ENCODE results near the gene KLHL29. TPM values are rescaled to one million over a fixed set of nuclear protein-coding genes. Genes with fewer than 3 reads are reported as not detected.
"Not testable (repeated sequence)": the region's sequence is repeated elsewhere in the genome, so short reads cannot be mapped to it uniquely, and the experiment has no call there.

Gene KLHL29
- total RNA-seq, 1 donor from 2014 or later, result 36.5 TPM

DNA sequence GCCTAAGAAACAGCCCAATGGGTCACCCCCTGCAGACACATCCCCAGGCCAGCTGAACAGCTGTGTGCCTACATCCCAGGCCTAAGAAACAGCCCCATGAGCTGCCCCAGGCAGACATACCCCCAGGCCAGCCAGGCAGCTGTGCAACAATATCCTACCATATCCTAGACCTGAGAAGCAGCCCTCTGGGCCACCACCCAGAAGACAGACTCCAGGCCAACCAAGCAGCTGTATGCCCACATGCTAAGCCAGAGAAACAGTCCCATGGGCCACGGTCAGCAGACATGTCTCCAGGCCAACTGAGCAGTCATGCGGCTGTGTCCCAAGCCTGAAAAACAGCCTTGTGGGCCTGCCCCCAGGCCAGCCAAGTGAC is 336.5 kb downstream of the KLHL29 start:
- no peak for DNase-seq
- Mint-ChIP-seq H3K4me3 (ENCODE audit: unreplicated experiment) (no peak overlapping the region), H3K9me3 (ENCODE audit: unreplicated experiment) (peaks cover 33% of the 10 kb centered on the region), H3K27ac (ENCODE audit: unreplicated experiment) (no peak overlapping the region), H3K27me3 (ENCODE audit: unreplicated experiment) (peaks cover 7% of the 10 kb centered on the region), H3K36me3 (ENCODE audit: unreplicated experiment) (peaks cover 44% of the 10 kb centered on the region), H3K4me1 (ENCODE audit: low read depth, unreplicated experiment) (peaks cover 4% of the 10 kb centered on the region)
- no peak for TF ChIP-seq CTCF (IDR thresholded peaks at IDR 0.05; ENCODE audit: partially characterized antibody, unreplicated experiment)

DNA sequence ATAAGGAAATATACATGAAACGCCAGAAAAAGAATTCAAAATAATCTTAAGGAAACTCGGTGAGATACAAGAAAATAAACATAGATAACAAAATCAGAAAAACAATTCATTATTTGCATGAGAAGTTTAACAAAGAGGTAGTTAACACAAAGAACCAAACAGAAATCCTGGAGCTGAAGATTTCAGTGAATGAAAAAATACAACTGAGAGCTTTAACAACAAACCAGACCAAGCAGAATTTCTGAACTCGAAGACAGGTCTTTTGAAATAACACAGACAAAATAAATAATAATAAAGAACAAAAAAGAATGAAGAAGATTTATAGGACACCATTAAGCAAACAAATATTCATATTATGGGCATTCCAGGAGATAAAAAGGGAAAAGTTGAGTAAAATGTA is 337.3 kb downstream of the KLHL29 start:
- DNase-seq, result no peak
- Mint-ChIP-seq H3K36me3 (ENCODE audit: unreplicated experiment) (peaks cover 44% of the 10 kb centered on the region), H3K4me1 (ENCODE audit: low read depth, unreplicated experiment) (peaks cover 4% of the 10 kb centered on the region), H3K27me3 (ENCODE audit: unreplicated experiment) (peaks cover 6% of the 10 kb centered on the region), H3K4me3 (ENCODE audit: unreplicated experiment) (no peak overlapping the region), H3K27ac (ENCODE audit: unreplicated experiment) (no peak overlapping the region), H3K9me3 (ENCODE audit: unreplicated experiment) (peaks cover 30% of the 10 kb centered on the region)
- no peak for TF ChIP-seq CTCF (IDR thresholded peaks at IDR 0.05; ENCODE audit: partially characterized antibody, unreplicated experiment)

- H3K4me1 Mint-ChIP-seq (ENCODE audit: low read depth, unreplicated experiment); H3K27me3 Mint-ChIP-seq (ENCODE audit: unreplicated experiment); DNase-seq; H3K4me3 Mint-ChIP-seq (ENCODE audit: unreplicated experiment); H3K27ac Mint-ChIP-seq (ENCODE audit: unreplicated experiment): not testable (repeated sequence)
- Mint-ChIP-seq H3K36me3 (ENCODE audit: unreplicated experiment) (peaks cover 44% of the 10 kb centered on the region), H3K9me3 (ENCODE audit: unreplicated experiment) (peaks cover 30% of the 10 kb centered on the region)
These were observed 338.1 kb downstream of the KLHL29 start for GRCh38 chr2:23723029-23723428.

DNA sequence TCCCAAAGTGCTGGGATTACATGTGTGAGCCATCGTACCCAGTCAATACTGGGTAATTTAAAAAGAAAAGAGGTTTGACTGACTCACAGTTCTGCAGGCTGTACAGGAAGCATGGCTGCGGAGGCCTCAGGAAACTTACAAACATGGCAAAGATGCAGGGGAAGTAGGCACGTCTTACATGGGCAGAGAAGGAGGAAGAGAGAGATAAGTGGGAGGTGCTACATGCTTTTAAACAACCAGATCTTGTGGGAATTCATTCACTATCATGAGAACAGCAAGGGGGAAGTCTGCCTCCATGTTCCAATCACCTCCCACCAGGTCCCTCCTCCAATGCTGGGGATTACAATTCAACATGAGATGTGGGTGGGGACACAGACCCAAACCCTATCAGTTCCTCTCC is 349.4 kb downstream of the KLHL29 start:
- no peak overlapping the region for H3K4me3 Mint-ChIP-seq (ENCODE audit: unreplicated experiment)
- peaks cover 7% of the 10 kb centered on the region for H3K9me3 Mint-ChIP-seq (ENCODE audit: unreplicated experiment)
- peaks cover 21% of the 10 kb centered on the region for H3K36me3 Mint-ChIP-seq (ENCODE audit: unreplicated experiment)
- no peak for TF ChIP-seq CTCF (IDR thresholded peaks at IDR 0.05; ENCODE audit: partially characterized antibody, unreplicated experiment)
- H3K27ac Mint-ChIP-seq (ENCODE audit: unreplicated experiment), result no peak overlapping the region
- H3K27me3 Mint-ChIP-seq (ENCODE audit: unreplicated experiment), result peaks cover 4% of the 10 kb centered on the region
- no peaks in the 10 kb centered on the region for H3K4me1 Mint-ChIP-seq (ENCODE audit: low read depth, unreplicated experiment)
- DNase-seq, result no peak

DNA sequence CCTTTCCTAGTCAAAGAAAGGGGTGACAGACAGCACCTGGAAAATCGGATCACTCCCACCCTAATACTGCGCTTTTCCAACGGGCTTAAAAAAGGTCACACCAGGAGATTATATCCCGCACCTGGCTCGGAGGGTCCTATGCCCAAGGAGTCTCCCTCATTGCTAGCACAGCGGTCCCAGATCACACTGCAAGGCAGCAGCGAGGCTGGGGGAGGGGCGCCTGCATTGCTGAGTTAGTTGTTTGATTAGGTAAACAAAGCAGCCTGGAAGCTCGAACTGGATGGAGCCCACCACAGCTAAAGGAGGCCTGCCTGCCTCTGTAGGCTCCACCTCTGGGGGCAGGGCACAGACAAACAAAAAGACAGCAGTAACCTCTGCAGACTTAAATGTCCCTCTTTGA is 351.8 kb downstream of the KLHL29 start:
- H3K27ac Mint-ChIP-seq (ENCODE audit: unreplicated experiment); H3K9me3 Mint-ChIP-seq (ENCODE audit: unreplicated experiment); H3K4me1 Mint-ChIP-seq (ENCODE audit: low read depth, unreplicated experiment); H3K27me3 Mint-ChIP-seq (ENCODE audit: unreplicated experiment); DNase-seq; H3K4me3 Mint-ChIP-seq (ENCODE audit: unreplicated experiment): not testable (repeated sequence)
- H3K36me3 Mint-ChIP-seq (ENCODE audit: unreplicated experiment), result peaks cover 21% of the 10 kb centered on the region

DNA sequence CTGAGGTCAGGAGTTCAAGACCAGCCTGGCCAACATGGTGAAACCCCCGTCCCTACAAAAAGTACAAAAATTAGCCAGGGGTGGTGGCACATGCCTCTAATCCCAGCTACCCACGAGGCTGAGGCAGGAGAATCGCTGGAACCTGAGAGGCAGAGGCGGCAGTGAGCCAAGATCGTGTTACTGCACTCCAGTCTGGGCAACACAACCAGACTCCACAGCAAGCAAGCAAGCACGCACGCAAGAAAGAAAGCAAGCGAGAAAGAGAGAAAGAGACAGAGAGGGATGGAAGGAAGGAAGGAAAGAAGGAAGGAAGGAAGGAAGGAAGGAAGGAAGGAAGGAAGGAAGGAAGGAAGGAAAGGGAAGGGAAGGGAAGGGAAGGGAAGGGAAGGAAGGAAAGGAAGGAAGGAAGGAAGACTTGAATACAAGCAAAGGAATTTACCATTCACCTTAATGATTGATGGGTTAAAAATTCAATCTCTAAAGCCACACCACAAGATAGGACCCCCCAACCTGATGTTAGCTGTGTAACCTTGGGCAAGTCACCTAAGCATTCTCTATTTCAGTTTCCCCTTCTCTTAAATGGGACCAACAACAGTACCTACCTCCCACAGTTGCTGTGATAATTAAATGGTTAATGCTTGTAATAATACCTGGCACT is 360.2 kb downstream of the KLHL29 start:
- no peak for DNase-seq
- Mint-ChIP-seq H3K27me3 (ENCODE audit: unreplicated experiment) (peaks cover 4% of the 10 kb centered on the region), H3K9me3 (ENCODE audit: unreplicated experiment) (peaks cover 2% of the 10 kb centered on the region), H3K4me3 (ENCODE audit: unreplicated experiment) (no peak overlapping the region), H3K36me3 (ENCODE audit: unreplicated experiment) (no peaks in the 10 kb centered on the region), H3K27ac (ENCODE audit: unreplicated experiment) (peak overlapping the region; percentile 59), H3K4me1 (ENCODE audit: low read depth, unreplicated experiment) (peaks cover 5% of the 10 kb centered on the region)
- no peak for TF ChIP-seq CTCF (IDR thresholded peaks at IDR 0.05; ENCODE audit: partially characterized antibody, unreplicated experiment)
